Stimulated activated CD8-positive, alpha-beta memory T cell treated with anti-CD3 and anti-CD28 coated beads, Interleukin-12 subunit alpha, Interleukin-12 subunit beta, amount 100 ng/mL, for 24 hours (primary cell): ENCODE data around the gene ZNF331.

Experiments
- DNase-seq: peaks from one replicate; pipeline ENCODE4 v3.0.0-alpha.2; 2020; ENCODE audit errors: extremely low read depth

Gene ZNF331

GRCh38 chr19:53520547-53521372 lies 17.2 kb upstream of the ZNF331 start:
- DNase-seq: peak; percentile 65

- no peak for DNase-seq
Measured at GRCh38 chr19:53521373-53522202, 16.4 kb upstream of the ZNF331 start.

GRCh38 chr19:53525922-53526321 lies 12.0 kb upstream of the ZNF331 start:
- no peak for DNase-seq

DNA sequence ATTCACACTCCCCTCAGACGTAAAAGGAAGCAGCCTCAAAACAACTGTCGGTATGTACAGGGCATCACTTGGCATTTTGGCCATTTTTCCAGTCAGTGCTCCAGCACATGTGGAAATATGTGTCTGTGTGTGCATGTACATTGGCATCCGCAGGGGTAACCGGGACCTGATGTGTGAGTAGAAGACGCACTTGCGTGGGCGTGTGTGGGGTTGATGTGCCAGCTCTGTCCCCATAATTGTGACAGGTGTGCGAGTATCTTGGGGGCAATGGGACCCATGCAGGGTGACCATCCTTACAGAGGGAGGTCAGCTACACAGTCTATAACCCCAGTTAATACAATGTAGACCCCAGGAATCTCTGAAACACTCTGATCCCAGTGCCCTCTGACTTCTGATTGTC lies 7.3 kb upstream of the ZNF331 start:
- no peak for DNase-seq

DNA sequence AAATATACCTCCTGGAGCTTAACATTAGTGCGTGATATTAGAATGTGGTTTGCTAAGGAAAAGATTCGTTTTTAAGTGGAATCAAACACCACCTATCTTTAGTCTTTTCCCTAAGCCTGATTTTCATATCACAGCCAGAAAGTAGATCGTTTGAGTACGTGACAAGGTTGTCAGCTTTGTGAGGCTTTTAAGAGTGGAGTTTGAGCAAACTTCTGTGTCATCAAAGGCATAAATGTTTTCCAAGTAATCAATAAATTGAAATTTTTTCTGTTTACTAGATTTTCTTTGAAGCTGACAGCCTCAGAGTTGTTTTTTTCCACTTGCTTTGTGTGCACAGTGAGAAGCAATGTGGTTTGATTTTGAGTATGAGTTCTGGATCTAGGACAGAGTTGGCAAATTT lies 6.5 kb upstream of the ZNF331 start:
- DNase-seq: no peak

DNA sequence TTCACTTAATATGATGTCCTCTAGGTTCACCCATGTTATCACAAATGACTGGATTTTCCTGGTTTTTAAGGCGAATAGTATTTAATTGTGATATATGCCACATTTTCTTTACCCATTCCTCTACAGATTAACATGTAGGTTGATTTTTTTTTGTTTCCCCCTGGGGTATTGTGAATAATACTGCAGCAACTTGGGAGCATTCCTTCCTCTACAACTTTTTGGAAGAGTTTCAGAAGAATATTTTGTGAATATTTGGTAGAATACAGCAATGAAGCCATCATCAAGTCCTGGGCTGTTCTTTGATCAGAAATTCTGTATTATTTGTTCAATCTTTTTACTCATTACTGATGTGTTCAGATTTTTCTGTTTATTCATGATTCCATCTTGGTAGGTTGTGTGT lies 5.6 kb upstream of the ZNF331 start:
- no peak for DNase-seq

GRCh38 chr19:53536225-53536548 lies 1.8 kb upstream of the ZNF331 start:
- no peak for DNase-seq

DNA sequence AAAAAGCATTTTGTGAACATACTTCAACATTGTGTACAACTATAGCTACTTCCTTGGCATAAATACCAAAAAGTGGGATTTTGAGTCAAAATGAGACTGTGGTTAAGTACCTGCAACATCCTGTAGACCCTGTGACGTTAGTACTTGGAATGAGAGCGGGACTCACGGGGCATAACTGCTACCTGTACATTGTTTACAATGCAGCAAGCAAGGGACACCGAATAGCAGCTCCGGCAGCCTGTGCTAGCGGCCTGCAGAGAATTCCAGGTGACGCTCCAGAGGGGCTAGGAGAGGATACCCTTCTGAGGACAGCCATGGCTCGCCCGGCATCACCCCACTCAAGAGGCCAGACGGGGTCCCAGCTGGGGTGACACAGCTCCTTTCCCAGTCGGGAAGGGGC lies 824 bp upstream of the ZNF331 start:
- DNase-seq: no peak

DNA sequence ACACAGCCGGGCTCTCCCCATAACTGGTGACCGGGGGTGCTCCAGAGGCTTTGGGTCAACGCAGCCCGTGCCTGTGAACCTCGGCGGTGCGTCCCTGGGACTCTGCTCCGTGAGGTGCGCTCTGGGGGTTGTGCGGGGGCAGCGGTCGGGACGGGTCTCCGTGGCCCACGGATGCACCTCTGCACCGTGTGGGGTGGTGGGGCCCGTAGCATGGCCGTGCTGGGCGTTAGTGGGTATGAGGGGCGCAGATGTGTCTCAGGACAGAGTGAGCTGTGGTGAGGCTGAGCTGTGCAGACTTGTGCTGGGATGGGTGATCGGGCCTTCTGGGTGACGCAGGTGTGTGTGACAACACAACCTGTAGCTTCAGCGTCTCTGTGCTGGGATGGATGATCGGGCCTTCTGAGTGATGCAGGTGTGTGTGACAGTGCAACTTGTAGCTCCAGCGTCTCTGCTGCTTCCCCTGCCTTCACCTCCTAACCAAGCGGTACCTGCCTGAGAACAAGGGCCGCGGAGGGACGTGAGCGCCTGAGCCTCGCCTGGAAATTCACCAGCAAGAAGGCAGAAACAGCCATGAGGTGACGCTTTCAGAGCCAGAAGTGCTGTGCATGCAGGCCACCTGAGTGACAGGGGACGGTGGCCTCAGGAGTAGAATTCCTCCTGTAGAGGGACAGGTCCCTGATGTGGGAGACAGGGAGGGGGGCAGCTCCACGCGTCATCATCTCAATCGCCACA lies 599 bp downstream of the ZNF331 start:
- no peak for DNase-seq

DNA sequence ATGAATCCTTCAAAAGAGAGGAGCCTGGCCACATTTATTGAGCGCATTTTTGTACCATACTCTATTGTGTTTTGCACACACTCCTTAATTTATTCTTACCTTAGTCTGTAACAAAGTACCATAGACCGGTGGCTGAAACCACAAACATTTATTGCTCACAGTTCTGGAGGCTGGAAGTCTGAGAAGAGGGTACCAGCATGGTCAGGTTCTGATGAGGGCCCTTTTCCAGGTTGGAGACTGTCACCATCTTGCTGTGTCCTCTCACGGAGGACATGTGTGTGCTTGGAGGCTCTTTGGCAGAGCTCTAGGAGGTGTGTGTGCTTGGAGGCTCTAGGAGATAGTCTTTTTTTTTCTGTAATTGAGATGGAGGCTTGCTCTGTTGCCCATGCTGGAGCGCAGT lies 2.1 kb downstream of the ZNF331 start:
- no peak for DNase-seq

GRCh38 chr19:53541971-53542370 lies 4.0 kb downstream of the ZNF331 start:
- DNase-seq: no peak

- DNase-seq: no peak
Measured at GRCh38 chr19:53545271-53546065, 7.5 kb downstream of the ZNF331 start.

GRCh38 chr19:53546758-53547513 lies 9.0 kb downstream of the ZNF331 start:
- DNase-seq: no peak

- no peak for DNase-seq
Measured at GRCh38 chr19:53549340-53549739, 11.4 kb downstream of the ZNF331 start.

DNA sequence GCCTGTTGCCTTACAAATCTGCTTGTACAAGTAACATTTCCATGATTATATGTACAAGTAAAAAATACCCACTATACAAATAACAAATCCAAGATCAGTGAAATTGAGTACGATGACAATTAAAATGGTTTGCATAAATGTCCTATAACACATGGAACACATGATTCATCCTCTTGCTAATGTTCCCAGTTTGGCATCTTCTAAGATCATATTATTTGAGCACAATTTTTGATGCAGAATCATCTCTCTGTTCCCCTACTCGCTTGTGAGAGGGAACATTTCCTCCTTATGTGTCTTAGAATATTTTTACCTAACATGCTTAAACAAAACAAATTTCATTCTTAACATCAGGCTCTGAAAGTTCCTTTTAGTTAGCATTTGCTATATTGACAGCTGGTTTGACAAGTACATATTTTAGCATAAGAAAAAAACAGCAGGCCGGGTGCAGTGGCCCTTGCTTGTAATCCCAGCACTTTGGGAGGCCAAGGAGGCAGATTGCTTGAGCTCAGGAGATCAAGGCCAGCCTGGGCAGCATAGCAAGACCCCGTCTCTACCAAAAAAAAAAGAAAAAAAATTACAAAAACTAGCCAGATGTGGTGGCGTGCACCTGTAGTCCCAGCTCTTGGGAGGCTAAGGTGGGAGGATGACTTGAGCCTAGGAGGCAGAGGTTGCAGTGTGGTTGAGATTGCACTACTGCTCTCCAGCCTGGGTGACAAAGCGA lies 14.2 kb downstream of the ZNF331 start:
- no peak for DNase-seq

- DNase-seq: no peak
Measured at GRCh38 chr19:53553156-53553555, 15.2 kb downstream of the ZNF331 start.

GRCh38 chr19:53553865-53554791 lies 16.2 kb downstream of the ZNF331 start:
- DNase-seq: peak; percentile 74

GRCh38 chr19:53554804-53555203 lies 16.9 kb downstream of the ZNF331 start:
- no peak for DNase-seq

DNA sequence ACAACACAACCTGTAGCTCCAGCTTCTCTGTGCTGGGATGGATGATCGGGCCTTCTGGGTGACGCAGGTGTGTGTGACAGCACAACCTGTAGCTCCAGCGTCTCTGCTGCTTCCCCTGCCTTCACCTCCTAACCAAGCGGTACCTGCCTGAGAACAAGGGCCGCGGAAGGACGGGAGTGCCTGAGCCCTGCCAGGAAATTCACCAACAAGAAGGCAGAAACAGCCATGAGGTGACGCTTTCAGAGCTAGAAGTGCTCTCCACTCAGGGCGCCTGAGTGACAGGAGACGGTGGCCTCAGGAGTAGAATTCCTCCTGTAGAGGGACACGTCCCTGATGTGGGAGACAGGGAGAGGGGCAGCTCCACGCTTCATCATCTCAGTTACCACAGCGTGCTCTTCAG lies 17.4 kb downstream of the ZNF331 start:
- DNase-seq: no peak
